LHCN-M2 (cell line): ENCODE data around the gene ZNF138. TPM values are rescaled to one million over a fixed set of nuclear protein-coding genes. Genes with fewer than 3 reads are reported as not detected.
"Not testable (repeated sequence)": the region's sequence is repeated elsewhere in the genome, so short reads cannot be mapped to it uniquely, and the experiment has no call there.

Source experiments
- DNase-seq: peaks from one replicate; pipeline ENCODE4 v3.0.0-alpha.2; 2012; ENCODE audit warnings: low read depth
- polyA plus RNA-seq: library from polyadenylated mRNA; unstranded; fragments of >200 nt; gene quantifications from one replicate; pipeline ENCODE4 v1.2.1, GENCODE V29; 2012; ENCODE audit warnings: missing spikeins
- total RNA-seq: library from RNA; depleted of rRNA; stranded (reverse); fragments of >200 nt; gene quantifications from 2 replicates; pipeline ENCODE4 v1.2.3, GENCODE V29; 2014; rRNA removed

Gene ZNF138
- total RNA-seq, result 9.1 and 11.3 TPM in 2 replicates
- 2.0 TPM for polyA plus RNA-seq

DNA sequence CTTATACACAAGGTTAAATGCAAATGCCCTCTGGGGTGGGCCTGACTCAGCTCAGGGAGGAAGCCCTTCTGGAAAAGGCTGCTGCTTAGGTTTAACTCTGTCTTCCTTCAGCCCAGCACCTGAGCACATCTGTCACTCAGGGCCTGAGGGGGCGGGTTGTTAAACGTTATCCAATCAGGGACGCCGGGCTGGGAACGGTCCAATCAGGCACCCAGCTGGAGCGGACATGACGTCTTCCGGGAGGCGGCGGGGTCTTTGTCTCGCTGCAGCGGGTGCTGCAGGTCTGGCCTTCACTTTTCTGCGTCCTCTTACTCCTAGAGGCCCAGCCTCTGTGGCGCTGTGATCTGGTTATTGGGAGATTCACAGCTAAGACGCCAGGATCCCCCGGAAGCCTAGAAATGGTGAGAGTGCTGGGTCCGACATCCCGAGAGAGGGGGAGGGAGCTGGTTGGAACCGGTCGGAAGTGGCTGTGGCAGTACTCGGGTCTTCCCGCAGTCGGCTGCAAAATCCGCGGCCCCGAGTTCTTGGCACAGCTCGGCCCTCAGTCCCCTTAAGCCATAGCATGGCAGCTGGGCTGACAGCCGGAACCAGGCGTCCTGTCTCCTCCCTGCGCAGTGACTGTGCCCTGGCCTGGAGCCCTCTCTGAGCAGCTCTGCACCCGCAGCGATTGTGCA lies at the start of gene ZNF138:
Gene ZNF138 (plus strand): TSS at position 258 of the 674 bp plus-strand sequence. CDS start 141 bp downstream, at position 399.
- peak; percentile 96 for DNase-seq

DNA sequence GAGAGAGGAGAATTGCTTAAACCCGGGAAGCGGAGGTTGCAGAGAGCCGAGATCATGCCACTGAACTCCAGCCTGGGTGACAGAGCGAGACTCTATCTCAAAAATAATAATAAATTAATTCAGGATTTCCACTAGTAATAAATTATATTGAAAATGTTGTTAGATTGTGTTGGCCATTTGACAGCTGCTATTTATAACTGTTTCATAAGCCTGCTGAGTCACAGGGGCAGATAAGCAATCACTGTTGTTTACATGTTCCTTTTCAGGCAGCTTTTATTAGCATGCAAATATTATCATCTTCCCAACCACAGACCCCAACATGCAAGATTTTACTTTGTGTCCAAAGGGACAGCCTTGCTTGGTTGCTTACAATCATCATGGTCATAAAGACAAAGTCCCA lies 49.5 kb upstream of the ZNF138 start:
- DNase-seq, result peak; percentile 26

DNA sequence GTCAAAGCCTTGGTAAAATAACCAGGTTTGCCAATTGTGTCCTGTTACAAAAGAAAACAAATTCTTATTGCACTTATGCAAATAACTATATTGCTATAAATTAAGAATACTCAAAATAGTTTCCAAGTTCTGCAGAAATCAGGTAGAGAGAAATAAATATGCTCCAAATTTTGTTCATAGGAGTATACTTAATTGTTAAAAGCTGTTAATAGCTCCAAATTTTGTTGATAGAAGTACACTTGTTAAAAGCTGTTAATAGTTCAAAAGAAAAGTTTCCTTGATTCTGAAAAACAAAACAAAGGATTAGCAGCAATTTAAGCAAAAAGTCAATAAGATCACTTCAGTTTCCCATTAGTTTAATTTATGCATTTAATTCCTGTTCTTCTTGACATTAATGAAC lies 46.4 kb upstream of the ZNF138 start:
- DNase-seq, result no peak

DNA sequence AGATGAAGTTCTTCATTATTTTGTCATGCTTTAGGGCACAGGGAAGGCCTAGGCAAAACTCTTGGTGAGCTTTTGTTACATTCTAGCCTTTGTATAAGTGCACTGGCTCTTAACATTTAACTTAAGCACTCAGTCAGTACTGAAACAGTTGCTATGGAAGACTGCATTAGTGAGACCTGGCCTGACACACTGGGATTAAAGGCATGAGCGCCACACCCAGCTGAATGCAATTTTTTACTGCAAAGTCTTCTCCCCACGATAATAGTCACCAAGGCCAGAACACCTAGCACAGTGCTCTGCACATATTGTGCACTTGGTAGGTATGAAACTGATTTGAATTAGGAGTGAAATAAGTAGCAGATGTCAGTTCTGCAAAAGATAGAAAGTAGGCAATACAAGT lies 41.2 kb upstream of the ZNF138 start:
- no peak for DNase-seq

DNA sequence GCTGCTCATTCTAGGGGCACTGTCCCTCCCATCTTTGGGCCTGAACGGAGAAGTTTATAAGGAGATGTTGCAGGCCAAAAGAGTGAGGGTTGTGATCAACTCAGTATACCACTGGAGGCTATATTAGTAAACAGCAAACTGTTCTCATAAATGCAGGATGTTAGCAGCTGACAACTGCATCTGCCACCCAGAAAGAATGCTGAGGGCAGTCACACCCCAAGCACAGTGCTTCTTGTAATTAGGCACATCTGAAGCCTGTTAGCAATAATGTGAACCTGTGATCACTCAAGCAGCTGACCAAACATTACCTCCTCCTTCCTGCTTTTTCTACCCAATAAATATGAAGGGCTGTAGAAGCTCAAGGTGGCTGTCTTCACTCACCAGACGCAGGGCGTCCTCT lies 38.4 kb upstream of the ZNF138 start:
- no peak for DNase-seq

DNA sequence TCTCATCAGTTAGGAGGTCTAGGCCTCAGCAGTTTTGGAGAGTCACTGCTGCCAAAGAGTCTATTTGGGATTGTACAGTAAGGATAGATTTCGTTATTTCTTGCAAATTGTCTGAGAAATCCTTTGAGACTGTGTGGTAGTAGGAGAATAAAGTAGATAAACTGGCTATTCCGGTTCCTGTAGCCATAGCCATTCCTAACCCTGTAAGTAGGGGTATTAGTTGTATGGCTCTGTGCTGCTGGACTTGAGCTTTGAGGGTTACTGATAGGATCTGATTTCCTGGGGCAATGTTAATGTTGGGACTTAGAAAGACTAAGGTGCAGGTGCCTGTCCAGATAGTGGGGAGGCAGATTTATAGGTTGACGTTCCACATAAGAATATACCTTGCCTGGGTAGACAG lies 36.1 kb upstream of the ZNF138 start:
- DNase-seq, result no peak

DNA sequence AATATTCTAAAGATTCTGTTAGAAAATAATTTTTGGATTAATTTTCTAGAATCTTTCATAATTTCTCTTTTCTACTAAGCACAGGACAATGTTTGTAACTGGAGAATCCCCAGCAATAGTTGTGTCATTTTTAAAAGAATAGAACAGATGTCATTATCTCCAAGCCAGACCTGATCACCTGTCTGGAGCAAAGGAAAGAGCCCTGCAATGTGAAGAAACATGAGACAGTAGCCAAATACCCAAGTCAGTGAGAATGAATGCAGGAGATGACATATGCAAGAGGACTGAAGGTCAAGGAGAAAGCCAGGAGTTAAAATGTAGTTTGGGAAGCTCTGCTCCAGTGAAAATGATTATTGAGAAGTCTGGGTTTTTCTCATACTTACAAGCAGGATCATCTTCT lies 25.4 kb upstream of the ZNF138 start:
- no peak for DNase-seq

DNA sequence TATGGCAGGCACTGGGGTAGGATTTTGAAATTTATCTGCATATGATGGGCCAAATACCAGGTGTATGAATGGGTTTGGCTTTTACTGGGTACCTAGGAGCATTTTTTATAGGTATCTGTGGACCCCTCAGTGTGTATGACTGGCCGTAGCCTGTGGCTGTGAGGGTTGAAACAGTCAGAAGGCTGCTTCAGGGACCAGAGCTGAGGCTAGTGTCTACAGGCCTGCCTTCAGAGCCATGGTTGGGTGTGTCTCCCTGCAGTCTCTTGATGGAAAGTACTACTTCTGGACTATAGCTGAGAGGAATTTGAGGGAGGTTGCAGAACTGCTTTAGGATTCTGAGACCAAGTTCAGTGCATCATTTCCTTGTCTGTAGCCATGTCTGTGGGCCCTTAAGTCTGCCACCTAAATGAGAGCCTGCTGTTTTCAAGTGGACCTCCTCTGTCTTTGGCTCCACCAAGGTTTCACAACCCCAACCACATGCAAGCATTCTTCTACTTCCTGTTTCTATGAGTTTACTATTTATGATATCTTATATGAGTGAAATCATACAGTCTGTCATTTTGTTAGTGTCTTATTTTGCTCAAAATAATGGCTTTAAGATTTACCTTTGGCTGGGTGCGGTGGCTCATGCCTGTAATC lies 19.9 kb upstream of the ZNF138 start:
- DNase-seq, result no peak

DNA sequence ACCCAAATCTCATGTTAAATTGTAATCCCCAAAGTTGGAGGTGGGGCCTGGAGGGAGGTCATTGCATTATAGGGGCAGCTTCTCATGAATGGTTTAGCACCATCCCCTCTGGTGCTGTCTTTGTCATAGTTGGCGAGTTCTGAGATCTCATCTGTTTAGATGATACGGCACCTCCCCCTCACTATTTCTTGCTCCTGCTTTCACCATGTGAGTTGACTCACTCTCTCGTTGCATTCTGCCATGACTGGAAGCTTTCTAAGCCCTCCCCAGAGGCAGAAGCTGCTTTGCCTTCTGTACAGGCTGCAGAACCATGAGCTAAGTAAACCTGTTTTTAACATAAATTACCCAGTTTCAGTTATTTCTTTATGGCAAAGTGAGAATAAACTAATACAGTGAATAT lies 18.9 kb upstream of the ZNF138 start:
- peak; percentile 39 for DNase-seq

DNA sequence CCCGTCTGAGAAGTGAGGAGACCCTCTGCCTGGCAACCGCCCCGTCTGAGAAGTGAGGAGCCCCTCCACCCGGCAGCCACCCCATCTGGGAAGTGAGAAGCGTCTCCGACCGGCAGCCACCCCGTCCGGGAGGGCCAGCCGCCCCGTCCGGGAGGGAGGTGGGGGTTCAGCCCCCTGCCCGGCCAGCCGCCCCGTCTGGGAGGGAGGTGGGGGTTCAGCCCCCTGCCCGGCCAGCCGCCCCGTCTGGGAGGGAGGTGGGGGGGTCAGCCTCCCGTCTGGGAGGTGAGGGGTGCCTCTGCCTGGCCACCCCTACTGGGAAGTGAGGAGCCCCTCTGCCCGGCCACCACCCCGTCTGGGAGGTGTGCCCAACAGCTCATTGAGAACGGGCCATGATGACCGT lies 9.4 kb upstream of the ZNF138 start:
- not testable (repeated sequence) for DNase-seq

DNA sequence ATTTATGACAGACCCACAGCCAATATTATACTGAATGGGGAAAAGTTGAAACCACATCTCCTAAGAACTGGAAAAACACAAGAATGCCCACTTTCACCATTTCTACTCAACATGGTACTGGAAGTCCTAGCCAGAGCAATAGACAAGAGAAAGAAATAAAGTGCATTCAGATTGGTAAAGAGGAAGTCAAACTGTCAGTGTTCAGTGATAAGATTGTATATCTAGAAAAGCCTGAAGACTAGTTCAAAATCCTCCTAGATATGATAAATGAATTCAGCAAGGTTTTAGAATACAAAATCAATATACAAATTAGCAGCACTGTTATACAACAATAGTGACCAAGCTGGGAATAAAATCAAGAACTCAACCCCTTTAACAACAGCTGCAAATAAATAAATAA lies 6.9 kb upstream of the ZNF138 start:
- no peak for DNase-seq

DNA sequence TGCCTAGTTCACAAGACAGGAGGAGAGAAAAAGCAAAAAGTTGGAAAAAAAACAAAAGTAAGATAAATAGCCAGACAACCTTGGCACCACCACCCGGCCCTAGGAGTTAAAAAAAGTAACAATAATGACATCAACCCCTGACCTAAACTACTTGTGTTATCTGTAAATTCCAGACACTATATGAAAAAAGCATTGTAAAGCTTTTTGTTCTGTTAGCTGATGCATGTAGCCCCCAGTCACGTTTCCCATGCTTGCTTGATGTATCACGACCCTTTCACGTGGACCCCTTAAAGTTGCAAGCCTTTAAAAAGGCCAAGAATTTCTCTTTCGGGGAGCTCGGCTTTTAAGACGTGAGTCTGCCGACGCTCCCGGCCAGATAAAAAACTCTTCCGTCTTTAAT lies 5.0 kb upstream of the ZNF138 start:
- DNase-seq, result not testable (repeated sequence)

DNA sequence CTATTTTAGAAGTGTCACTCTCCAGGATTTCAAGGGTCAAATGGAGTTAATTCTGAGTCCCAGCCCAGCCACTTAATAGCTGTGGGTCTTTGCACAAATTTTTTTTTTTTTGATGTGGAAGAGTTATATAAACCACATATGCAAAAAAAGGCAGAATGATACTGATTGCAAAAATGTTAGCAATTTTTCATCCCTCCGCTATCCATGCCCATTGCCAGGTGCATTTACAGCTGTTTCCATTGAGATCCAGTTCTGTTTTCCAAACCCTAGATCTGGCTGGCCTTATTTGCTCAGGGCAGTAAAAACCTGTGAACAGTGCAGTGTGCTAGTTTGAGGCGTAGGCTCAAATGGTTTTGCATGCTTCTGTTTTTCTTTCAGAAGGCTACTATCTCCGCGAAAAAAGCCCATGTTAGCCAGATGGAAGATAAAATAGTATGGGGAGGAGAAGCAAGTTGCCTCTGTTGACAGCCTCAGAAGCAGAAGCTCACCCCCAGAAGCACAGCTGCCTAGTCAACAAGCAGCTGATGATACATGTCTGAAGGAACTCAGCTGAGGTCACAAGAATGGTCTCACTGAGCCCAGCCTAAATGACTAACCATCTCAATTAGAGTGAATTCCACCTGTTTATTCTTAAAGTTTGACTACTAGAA lies 997 bp upstream of the ZNF138 start:
- DNase-seq, result peak; percentile 60

DNA sequence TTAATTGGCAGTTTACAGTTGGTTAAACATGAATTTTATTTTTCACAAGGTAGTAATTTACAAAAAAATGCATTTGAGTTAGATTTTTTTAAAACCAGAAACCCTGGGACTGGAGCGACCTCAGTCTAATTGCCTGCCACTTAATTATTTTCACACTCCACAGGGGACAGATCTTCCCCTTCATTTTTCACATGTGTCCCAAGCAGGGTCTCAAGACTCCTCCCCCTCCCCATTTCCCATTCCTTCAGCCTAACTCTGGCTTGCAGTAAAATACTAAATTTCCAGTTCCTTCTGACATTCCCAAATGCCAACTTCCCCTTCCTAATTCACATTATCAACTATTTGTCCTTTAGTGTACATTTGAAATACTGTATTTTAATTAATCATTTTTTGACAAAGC lies 948 bp downstream of the ZNF138 start:
- DNase-seq, result no peak

DNA sequence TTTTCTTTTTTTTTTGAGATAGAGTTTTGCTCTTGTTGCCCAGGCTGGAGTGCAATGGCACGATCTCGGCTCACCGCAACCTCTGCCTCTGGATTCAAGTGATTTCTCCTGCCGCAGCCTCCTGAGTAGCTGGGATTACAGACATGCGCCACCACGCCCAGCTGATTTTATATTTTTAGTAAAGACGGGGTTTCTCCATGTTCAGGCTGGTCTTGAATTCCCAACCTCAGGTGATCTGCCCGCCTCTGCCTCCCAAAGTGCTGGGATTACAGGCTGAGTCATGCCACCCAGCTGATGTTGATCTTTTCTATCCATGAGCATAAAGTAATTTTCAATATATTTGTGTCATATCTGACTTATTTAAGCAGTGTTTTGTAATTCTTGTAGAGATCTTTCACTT lies 4.9 kb downstream of the ZNF138 start:
- not testable (repeated sequence) for DNase-seq

DNA sequence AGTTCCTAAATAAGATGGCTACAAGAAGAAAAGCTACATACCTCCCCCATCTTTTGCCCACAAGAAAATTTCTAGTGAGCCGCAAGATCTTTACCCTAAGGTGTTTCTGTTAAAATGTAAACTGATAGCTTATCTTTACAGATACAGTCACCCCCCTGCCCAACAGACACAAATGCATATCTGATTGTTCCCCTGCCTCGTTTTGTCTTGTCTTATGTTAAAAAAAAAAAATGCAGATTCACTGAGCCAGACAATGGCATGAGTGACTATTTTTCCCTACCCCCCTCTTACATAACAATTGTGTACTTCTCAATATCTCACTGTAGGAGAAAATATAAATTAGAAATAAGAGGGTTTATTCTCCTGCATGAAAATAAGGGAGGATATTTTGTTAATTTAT lies 8.5 kb downstream of the ZNF138 start:
- no peak for DNase-seq

DNA sequence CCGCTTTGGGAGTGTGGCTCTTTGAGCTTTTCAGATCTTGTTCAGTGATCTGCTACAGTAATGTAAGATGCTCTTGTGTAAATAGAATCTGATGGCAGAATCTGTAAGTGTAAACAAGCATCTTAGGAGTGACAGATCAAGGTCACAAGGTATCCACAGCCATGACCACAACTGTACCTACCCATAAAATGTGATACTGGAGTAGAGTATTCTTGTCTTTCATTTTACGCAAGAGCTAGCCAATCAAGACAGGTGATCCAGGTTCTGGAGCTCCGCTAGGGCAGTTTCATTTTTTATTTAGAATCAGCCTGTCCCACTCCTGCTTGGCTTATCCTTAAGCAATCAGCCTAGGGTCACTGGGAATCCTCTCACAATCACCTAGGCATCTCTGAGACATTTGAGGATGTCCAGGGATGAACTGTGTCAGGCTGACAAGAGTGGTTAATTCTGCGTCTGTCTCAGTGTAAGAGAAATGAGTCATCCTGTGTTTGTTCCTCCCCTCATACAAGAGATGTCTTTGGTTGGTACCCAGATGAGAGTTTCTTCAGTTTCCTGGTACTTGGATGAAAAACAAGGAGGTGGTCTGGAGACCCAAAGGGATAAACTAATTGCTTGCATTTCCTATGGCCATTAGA lies 13.6 kb downstream of the ZNF138 start:
- no peak for DNase-seq

DNA sequence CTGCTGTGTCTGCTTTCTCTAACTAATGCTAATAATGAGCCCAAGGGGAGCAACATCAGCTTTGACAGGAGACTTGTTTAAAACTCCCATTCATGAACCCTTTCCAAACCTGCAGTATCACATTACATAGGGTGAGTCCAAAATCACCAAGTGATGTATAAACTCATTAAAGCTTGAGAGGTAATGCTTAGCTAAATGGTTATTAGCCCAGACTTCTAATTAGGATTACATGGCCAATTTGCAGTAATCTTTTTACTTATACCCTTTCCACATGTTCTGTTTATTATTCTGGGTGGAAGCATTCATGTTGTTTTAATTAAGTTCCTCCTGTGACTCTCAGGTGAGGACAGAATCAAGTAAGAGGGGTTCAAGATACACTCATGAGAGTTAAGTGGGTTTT lies 17.5 kb downstream of the ZNF138 start:
- DNase-seq, result no peak

DNA sequence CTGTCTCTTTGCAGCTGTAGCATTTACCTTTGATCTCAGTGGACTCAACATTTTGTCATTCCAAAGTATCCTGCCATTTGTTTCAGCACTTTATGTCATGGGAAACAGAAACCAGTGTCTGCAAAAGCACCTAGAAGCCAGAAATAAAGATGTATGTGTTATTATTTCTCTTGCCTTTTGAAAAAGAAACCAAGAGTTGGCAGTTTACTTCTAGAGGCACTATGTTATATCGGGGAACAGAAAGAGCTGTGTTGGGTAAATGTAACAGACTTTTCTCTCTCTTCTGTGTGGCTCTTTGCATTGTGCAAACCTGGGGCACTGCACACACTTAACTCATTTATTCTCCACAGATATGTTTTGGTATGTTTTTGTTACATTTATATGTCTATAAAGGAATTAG lies 36.7 kb downstream of the ZNF138 start:
- no peak for DNase-seq

DNA sequence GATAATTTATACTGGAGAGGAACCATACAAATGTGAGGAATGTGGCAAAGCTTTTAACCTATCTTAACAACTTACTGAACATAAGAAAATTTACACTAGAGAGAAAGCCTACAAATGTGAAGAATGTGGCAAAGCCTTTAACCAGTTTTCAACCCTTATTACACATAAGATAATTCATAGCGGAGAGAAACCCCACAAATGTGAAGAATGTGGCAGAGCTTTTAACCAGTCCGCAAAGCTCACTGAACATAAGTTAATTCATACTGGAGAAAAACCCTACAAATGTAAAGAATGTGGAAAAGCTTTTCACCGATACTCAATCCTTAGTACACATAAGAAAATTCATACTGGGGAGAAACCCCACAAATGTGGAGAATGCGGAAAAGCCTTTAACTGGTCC lies 37.9 kb downstream of the ZNF138 start:
- DNase-seq, result no peak

DNA sequence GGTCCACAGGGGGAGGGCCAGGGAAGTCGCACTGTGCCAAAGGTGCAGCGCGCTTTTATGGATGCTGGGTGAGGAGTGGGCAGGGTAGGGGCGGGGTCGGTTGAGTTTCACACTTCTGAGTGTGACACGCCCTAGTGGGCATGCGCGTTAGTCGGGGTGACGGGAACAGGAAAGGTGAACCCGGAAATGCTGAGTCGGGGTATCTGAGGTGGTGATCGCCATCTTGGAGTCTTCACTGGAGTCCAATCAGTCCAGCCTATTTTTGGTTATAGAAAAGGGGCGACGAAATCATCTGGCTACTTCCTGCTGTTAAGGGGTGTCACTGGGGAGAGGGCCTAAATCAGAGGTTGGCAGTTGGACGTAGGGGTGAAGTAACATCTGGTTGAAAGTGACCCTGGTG lies 40.8 kb downstream of the ZNF138 start:
- no peak for DNase-seq

DNA sequence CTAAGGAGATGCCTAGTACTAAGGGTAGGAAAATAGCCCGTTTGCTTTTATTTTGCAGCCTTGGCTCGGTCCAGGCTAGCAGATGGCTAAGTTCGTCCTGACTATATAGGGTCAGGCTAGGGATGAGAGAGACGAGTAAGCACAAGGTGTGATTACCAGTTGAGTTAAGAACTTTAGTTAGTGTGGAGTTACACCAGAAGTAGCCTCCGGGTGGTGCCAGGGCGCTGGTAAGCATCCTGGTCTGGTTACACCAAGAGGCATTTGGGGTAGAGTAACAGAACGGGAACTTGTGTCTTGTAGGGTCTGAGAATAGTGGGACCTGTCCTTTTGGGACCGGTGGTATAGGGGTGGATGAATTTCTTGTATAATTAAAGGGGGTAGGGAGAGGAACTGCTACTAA lies 41.6 kb downstream of the ZNF138 start:
- not testable (repeated sequence) for DNase-seq

DNA sequence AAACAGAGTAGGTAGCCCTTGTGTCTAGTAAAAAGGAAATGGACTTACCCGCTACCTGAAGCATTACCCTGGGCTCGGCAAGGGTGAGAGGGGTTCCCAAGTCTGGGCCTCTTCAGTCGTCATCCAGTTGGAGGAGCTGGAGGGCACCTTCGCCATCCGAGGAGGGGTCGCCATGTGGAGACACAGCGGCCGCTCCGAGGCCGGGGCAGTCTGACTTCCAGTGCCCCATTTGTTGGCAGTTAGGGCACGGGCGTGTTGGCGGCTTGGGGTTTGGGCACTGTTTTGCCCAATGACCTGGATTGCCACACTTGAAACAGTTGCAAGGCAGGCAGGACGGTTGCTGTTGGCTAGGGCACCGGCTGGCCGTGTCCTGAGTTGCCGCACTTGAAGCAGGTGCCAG lies 43.8 kb downstream of the ZNF138 start:
- DNase-seq, result not testable (repeated sequence)
